GM19324 (cell line): Measurements from ENCODE around the gene E2F1.
"Not testable (repeated sequence)": the region's sequence is repeated elsewhere in the genome, so short reads cannot be mapped to it uniquely, and the experiment has no call there.

Experiments
- ATAC-seq: cut with Tn5 transposase; IDR thresholded peaks from one replicate; pipeline ENCODE4 v1.9.1; 2021; ENCODE audit warnings: mild to moderate bottlenecking, moderate library complexity; ENCODE audit not compliant: unreplicated experiment, low FRiP score

E2F1 gene

GRCh38 chr20:33646191-33646590 is 40.0 kb downstream of the E2F1 start:
- ATAC-seq = no peak

GRCh38 chr20:33645396-33645795 is 40.8 kb downstream of the E2F1 start:
- ATAC-seq = no peak

GRCh38 chr20:33645072-33645358 is 41.2 kb downstream of the E2F1 start:
- no peak for ATAC-seq

- no peak for ATAC-seq
These were observed 41.7 kb downstream of the E2F1 start for GRCh38 chr20:33644313-33645071.

GRCh38 chr20:33640287-33640686 is 45.9 kb downstream of the E2F1 start:
- ATAC-seq = no peak

GRCh38 chr20:33636776-33637175 is 49.4 kb downstream of the E2F1 start:
- ATAC-seq = no peak

GRCh38 chr20:33635341-33635740 is 50.8 kb downstream of the E2F1 start:
- no peak for ATAC-seq

GRCh38 chr20:33631910-33632309 is 54.3 kb downstream of the E2F1 start:
- not testable (repeated sequence) for ATAC-seq

GRCh38 chr20:33630507-33630906 is 55.7 kb downstream of the E2F1 start:
- ATAC-seq = no peak

GRCh38 chr20:33629979-33630378 is 56.2 kb downstream of the E2F1 start:
- no peak for ATAC-seq

GRCh38 chr20:33629533-33629932 is 56.7 kb downstream of the E2F1 start:
- ATAC-seq = no peak

- ATAC-seq = no peak
These were observed 58.5 kb downstream of the E2F1 start for GRCh38 chr20:33627577-33628216.

- no peak for ATAC-seq
These were observed 60.0 kb downstream of the E2F1 start for GRCh38 chr20:33626190-33626589.
